SJCRH30 (cell line): ENCODE measurements around the gene PUM2. TPM values are rescaled to one million over a fixed set of nuclear protein-coding genes. Genes with fewer than 3 reads are reported as not detected.

Experiments used
- DNase-seq, 2 experiments: peaks; one replicate each; pipeline ENCODE4 v3.0.0-alpha.2; 2015 to 2020
- H3K27ac ChIP-seq: fragments of 250-450 bp; sonication (Bioruptor Pico); 2 replicates; pipeline ENCODE4 v1.5.1; 2020; ENCODE audit warnings: mild to moderate bottlenecking, moderate library complexity
- H3K27me3 ChIP-seq: fragments of 250-450 bp; sonication (Bioruptor Pico); 2 replicates; pipeline ENCODE4 v1.5.1; 2020; ENCODE audit warnings: mild to moderate bottlenecking, moderate library complexity
- H3K36me3 ChIP-seq: fragments of 250-450 bp; sonication (Bioruptor Pico); 2 replicates; pipeline ENCODE4 v1.5.1; 2020; ENCODE audit warnings: mild to moderate bottlenecking, moderate library complexity
- H3K4me1 ChIP-seq: fragments of 250-450 bp; sonication (Bioruptor Pico); 2 replicates; pipeline ENCODE4 v1.5.1; 2020; ENCODE audit warnings: mild to moderate bottlenecking, moderate library complexity
- H3K4me3 ChIP-seq: fragments of 250-450 bp; sonication (Bioruptor Pico); 2 replicates; pipeline ENCODE4 v1.5.1; 2020; ENCODE audit warnings: mild to moderate bottlenecking, moderate library complexity
- H3K9me3 ChIP-seq: fragments of 250-450 bp; sonication (Bioruptor Pico); replicated peaks from 2 replicates; pipeline ENCODE4 v1.5.1; 2020; ENCODE audit warnings: mild to moderate bottlenecking, moderate library complexity
- total RNA-seq: library from RNA; depleted of rRNA; stranded (reverse); fragments of >200 nt; shearing (Covaris generic); gene quantifications from 2 replicates; pipeline ENCODE4 v1.2.3, GENCODE V29; 2014

PUM2 gene
- total RNA-seq, 1 experiment from 2014 or later, result 69.0 TPM

DNA sequence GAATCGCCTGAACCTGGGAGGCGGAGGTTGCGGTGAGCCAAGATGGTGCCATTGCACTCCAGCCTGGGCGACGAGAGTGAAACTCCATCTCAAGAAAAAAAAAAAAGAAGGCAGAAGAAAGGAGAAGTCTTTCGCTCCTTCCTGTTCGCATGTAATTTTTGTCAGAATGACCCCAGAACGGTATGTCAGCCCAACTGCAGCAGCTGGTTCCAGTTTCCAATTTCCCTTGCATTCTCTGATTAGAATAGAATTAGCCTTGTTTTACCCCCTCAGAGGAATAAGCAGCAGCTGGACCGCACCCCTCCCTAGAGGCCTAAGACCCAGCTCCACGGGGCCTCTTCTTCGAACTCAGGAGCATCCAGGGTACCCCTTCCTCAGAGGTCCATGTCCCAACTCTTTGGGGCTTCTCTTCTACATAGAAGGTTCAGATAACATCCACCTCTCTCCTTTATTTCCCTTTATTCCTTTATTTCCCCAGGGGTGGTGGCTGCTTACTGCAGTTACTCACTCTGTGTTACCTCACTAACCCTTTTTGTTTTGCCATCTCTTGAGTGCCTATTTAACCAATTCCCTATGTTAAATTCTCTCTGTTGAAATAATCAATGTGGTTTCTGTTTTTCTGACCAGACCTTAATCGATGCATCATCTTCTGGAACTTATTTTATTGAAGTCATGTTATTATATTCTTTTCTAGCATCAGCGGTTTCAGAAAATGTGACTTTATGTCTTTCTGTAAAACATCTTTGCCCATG is 7.2 kb upstream of the PUM2 start:
- H3K4me1 ChIP-seq, result peaks cover 21% of the 10 kb centered on the region
- no peak overlapping the region for H3K27ac ChIP-seq
- no peaks in the 10 kb centered on the region for H3K9me3 ChIP-seq
- H3K27me3 ChIP-seq, result no peaks in the 10 kb centered on the region
- no peaks in the 10 kb centered on the region for H3K36me3 ChIP-seq
- DNase-seq, result peak; percentile 41 to 62
- no peak overlapping the region for H3K4me3 ChIP-seq

DNA sequence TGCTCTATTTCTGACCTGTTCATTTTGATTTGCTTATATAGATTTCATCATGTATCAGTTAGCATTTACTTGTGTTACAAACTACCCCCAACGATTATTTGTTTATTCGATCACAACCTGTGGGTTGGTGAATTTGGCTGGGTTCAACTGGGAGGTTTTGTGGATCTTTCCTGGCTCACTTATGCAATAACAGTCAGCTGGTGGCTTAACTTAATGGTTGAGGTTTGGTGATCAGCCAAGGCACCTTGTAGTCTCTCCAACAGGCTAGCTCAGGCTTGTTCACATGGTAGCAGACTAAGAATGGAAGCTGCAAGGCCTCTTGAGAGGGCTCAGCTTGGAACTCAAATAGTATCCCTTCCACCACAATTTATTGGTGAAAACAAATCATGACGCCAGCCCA is 5.4 kb upstream of the PUM2 start:
- H3K9me3 ChIP-seq, result no peaks in the 10 kb centered on the region
- H3K4me3 ChIP-seq, result no peak overlapping the region
- H3K4me1 ChIP-seq, result peaks cover 30% of the 10 kb centered on the region
- no peaks in the 10 kb centered on the region for H3K36me3 ChIP-seq
- no peaks in the 10 kb centered on the region for H3K27me3 ChIP-seq
- DNase-seq, result peak; percentile 83 to 94
- H3K27ac ChIP-seq, result no peak overlapping the region

DNA sequence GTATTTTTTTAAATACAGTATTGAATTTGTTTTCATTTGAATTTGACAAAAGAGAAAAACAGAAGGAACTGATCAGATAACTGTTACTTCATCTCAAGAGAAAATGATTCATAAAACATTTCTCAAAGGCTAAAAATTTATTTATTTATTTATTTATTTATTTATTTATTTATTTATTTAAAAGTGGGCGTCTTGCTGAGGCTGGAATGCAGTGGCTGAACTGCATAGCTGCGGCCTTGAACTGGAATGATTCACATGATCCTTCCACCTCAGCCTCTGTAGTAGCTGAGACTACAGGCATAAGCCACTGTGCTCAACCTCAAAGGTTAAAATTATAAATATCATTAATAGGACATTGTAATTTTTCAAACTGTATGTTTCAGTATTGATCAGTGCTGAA is 4.5 kb upstream of the PUM2 start:
- no peak overlapping the region for H3K27ac ChIP-seq
- no peak for DNase-seq
- H3K4me3 ChIP-seq, result no peak overlapping the region

DNA sequence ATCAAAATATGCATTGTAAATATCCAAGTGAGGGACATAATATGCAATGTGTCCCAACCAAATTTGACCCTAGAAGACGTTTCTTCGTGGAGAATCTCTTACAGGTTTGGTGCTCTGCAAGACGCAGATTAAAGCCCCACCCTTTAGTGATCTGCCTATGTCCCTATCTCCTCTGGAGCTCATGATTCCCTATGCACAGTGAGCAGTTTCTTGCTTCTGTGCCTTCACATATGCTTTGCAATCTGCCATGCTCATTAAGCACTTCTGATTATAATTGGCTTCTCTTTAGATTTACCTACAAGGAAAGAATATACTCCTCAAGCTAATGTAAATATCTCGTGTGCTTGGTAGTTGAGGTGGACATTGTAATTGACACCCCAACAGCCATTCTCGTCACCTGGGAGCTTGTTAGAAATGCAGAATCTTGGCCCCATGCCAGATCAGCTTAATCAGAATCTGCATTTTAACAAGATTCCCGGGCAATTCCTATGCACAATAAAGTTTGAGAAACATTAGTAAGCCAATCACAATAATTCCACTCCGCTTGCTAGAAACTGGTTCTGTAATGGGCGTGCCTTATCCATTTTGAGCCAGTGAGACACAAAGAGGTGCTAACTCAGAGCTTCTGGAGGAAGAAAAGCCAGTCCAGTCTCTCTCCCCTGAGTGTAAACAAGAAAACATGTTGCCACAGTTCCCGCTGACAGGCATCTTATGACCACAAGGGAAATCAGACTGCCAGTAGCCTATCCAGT is 2.8 kb upstream of the PUM2 start:
- Histone ChIP-seq H3K9me3 (no peaks in the 10 kb centered on the region), H3K36me3 (peaks cover 8% of the 10 kb centered on the region), H3K4me1 (peaks cover 37% of the 10 kb centered on the region), H3K4me3 (no peak overlapping the region), H3K27me3 (no peaks in the 10 kb centered on the region), H3K27ac (no peak overlapping the region)
- peak in 1 of 2 experiments; percentile 27 for DNase-seq

More for the DNA sequence above, 4.5 kb upstream of the PUM2 start:
- Histone ChIP-seq H3K4me1 (peaks cover 30% of the 10 kb centered on the region), H3K36me3 (no peaks in the 10 kb centered on the region), H3K9me3 (no peaks in the 10 kb centered on the region), H3K27me3 (no peaks in the 10 kb centered on the region)

DNA sequence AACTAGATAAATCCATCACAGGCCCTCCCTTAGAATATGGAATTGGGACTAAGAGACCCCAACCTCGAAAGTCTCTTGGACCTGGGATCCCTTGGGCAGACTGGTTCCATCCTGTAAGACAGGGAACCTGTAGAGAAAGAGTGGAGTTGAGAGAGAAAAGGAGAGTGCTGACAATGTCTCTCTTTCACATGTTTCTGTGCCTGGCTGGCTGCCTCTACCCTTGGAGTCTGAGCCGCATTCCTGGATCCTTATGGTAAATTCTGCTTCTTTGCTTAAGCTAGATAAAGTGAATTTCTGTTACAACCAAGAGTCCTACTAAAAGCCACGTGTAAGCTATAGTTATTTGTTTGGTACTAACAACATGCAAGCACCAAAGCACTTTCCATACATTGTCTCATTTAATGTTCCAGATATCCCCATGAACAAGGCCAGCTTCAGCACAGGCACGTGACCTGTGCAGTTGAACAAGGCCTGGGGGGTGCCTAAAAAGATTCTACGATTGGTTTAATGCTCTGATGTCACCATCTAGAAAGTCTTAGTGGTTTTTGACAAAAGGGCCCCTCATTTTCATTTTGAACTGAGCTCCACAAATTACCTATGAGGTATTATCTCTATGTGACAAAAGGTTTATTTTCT is 2.1 kb upstream of the PUM2 start:
- Histone ChIP-seq H3K27me3 (no peaks in the 10 kb centered on the region), H3K9me3 (no peaks in the 10 kb centered on the region), H3K4me1 (peaks cover 36% of the 10 kb centered on the region), H3K4me3 (no peak overlapping the region; the same call in 1 of the 2 replicates), H3K27ac (no peak overlapping the region), H3K36me3 (peaks cover 12% of the 10 kb centered on the region)
- no peak for DNase-seq

DNA sequence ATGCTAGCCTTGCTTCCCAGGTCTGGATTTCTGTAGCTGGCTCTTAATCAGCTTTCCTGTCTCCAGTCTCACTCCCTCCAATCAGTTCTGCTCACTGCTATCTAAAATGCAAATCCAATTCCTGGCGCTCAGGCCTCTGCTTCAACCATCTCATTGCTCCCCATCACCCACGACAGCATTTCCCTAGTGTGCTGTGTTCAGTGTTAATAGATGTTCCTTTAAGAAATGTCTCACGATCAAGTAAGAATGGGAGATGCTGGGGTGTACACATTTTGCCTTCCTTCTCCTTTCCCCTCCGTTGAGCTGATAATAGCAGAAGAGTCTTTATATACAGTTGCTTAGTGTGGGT is 1.6 kb upstream of the PUM2 start:
- DNase-seq, result peak in 1 of 2 experiments; percentile 43
- H3K4me3 ChIP-seq, result peak overlapping the region; percentile 94
- no peaks in the 10 kb centered on the region for H3K9me3 ChIP-seq
- no peaks in the 10 kb centered on the region for H3K27me3 ChIP-seq
- H3K27ac ChIP-seq, result peak overlapping the region; percentile 92; the same call in 1 of the 2 replicates
- peaks cover 34% of the 10 kb centered on the region for H3K4me1 ChIP-seq
- peaks cover 14% of the 10 kb centered on the region for H3K36me3 ChIP-seq

DNA sequence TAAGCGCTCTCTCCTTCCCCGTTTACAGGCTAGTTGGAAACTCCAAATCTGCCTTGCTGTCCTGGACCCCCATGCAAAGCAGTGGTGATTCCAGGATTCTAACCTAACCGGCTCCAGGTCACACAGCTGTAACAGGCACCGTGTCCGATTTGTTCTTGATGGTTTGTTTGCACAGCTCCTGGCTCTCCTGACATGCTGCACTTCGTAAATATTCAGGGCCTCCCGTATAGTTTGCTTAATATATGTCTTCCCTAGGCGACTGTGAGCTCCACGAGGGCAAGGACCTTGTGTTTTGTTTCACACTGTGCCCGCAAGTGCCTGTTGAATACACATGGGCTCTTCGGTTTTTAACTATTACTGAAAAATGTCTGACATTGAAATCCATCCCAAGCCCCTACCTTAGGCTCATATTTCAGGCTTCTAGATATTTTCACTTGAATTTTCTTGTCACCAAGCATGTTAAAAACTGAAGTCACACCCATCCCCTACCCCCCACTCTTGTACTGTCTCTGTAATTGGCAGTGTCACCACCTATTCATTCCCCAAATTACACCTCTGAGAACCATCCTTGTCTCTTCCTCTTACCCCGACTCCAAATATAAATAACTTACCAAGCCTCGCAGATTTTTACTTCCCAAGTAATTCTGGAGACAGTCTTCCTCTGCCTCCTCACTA is 1.0 kb upstream of the PUM2 start:
- Histone ChIP-seq H3K4me3 (peak overlapping the region; percentile 94), H3K27me3 (no peaks in the 10 kb centered on the region), H3K36me3 (peaks cover 17% of the 10 kb centered on the region), H3K27ac (peak overlapping the region; percentile 92), H3K4me1 (peaks cover 30% of the 10 kb centered on the region), H3K9me3 (no peaks in the 10 kb centered on the region)
- DNase-seq, result peak; percentile 47 to 71

DNA sequence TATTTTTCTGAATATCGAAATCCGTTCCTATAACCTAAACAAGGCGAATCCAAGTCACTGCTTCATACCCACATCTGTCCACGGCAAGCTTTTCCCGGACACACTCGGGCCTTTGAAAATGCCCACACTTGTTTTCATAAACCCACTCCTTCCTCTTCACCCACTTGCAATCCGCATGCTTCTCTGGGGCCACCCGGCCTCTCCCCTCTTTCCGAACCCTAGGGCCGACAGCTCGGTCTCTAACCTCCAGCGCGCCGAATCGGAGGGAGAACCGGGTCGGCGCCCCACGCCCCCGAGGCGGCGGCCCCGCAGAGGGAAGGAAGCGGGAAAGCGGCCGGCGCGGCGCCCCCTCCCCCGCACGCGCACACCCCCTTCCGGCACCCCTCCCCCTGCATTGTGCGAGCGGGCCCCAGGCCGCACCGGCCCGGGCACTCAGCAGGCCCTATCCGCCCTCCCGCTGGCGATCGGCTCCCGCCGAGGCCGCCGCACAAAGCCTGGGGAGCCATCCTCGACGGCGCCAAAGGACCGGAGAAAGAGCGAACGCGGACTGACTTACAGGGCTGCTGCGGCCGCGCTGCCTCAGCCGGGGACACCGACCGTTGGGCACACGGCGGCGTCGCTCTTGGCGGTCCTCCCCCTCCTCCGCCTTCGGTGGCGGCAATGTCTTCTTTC is 467 bp downstream of the PUM2 start:
- H3K4me1 ChIP-seq, result peaks cover 18% of the 10 kb centered on the region
- peak overlapping the region; percentile 94 for H3K27ac ChIP-seq
- H3K4me3 ChIP-seq, result peak overlapping the region; percentile 94
- no peaks in the 10 kb centered on the region for H3K27me3 ChIP-seq
- peaks cover 21% of the 10 kb centered on the region for H3K36me3 ChIP-seq
- no peaks in the 10 kb centered on the region for H3K9me3 ChIP-seq
- peak; percentile 67 to 74 for DNase-seq

DNA sequence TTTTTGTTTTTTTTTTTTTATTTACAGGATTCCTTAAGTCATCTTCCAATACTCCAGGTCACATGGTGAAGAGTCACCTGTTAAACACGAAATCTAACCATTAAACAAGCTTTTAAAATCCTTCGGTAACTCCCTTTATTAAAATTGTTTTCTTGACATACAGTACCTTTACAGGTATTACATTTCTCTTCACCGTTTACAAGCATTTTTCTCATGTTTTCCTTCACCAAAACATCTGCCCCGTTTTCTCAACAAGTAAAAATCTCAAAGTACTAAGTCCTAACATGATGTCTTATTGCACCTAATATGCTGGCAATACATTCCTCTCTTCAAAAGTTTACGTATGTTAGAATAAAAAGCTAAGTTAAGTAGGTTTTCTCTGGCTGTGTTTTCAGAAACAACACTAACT is 1.1 kb downstream of the PUM2 start:
- peaks cover 21% of the 10 kb centered on the region for H3K36me3 ChIP-seq
- peak overlapping the region; percentile 94 for H3K4me3 ChIP-seq
- peaks cover 18% of the 10 kb centered on the region for H3K4me1 ChIP-seq
- peak overlapping the region; percentile 94 for H3K27ac ChIP-seq
- DNase-seq, result no peak
- H3K9me3 ChIP-seq, result no peaks in the 10 kb centered on the region
- H3K27me3 ChIP-seq, result no peaks in the 10 kb centered on the region

DNA sequence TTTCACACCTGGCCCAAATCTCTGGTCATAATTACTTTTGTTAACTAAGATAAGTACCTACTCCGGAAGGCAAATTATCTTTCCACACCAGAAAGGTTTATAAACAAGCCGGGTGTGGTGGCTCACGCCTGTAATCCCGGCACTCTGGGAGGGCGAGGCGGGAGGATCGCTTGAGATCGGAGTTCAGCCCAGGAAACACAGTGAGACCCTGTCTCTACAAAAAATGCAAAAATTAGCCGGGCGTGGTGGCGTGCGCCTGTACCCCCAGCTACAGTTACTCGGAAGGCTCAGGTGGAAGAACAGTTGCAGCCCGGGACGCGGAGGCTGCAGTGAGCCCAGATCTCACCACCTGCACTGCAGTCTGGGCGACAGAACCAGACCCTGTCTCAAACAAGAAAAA is 2.1 kb downstream of the PUM2 start:
- H3K27me3 ChIP-seq, result no peaks in the 10 kb centered on the region
- peaks cover 18% of the 10 kb centered on the region for H3K4me1 ChIP-seq
- no peak overlapping the region for H3K27ac ChIP-seq
- H3K9me3 ChIP-seq, result no peaks in the 10 kb centered on the region
- no peak overlapping the region; the same call in 1 of the 2 replicates for H3K4me3 ChIP-seq
- DNase-seq, result no peak
- H3K36me3 ChIP-seq, result peaks cover 21% of the 10 kb centered on the region

DNA sequence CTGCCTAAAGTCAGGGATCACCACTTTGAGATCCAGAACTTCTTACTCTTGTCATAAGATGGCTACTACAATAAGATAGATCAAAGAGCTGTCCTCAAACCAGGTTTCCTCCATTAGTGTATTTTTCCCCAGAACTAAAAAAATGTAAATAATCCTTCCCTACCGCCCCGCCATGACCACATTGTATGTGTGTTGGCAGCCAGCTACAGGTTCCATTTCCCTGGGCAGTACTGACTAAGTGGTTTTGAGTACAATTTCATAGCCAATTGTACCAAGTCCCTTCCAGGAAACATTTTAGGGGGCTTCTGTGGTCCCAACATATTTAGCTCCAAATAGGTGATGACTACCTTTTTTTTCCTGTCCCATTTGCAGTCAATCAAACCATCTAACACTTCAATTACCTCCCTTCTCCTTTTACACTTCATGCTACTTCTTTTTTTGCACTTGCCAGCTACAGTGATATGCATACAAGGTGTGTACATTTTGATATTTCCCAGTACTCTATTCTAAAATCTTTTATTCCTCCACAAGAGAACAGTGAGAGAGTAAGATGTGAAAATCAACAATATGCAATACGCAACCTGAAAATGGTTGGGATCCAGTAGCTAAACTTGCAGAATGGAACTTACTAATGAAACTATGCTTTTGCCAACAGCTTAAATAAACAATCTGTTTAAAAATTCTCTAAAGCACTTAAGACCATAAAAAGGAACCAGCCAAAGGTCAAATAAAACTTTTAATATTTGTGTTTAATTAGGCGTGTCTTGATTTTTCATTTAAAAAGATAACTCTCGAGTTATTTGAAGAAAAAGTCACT is 3.9 kb downstream of the PUM2 start:
- DNase-seq, result no peak
- Histone ChIP-seq H3K27ac (no peak overlapping the region), H3K9me3 (no peaks in the 10 kb centered on the region), H3K36me3 (peaks cover 29% of the 10 kb centered on the region), H3K4me3 (no peak overlapping the region), H3K4me1 (peaks cover 9% of the 10 kb centered on the region), H3K27me3 (no peaks in the 10 kb centered on the region)

DNA sequence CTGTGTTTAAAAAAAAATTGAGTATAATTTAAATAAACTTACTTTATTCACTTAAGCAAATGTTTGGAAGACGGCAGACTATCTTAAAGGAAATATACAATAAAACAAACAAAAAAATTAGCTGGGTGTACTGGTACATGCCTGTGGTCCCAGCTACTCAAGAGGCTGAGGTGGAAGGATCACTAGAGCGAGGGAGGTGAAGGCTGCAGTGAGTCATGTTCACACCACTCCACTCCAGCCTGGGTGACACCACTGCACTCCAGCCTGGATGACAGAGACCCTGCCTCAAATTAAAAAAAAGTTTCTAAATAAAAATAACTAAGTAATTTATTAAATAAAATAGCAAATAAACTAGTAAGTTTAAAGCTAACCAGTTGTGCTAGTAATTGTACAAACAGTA is 7.5 kb downstream of the PUM2 start:
- Histone ChIP-seq H3K36me3 (peaks cover 24% of the 10 kb centered on the region), H3K27me3 (no peaks in the 10 kb centered on the region), H3K4me3 (no peak overlapping the region), H3K9me3 (no peaks in the 10 kb centered on the region), H3K27ac (no peak overlapping the region), H3K4me1 (peaks cover 3% of the 10 kb centered on the region; the same call in 1 of the 2 replicates)
- DNase-seq, result no peak

DNA sequence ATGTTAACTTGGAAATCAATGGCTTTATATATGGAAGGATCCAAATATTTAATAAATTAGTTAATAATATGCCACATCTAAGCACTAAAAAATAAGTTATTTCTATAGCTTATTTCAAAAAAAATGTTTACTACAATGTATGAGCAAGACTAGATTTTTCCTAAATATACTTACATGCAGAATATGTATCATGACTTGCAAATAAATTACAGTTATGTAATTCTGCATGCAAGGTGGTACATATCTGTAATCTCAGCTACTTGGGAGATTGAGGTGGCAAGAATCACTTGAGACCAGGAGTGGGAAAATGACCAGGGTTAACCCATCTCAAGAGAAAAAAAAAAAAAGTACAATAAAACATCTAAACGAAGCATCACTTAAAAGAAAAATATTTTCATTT is 11.6 kb downstream of the PUM2 start:
- no peaks in the 10 kb centered on the region for H3K27me3 ChIP-seq
- DNase-seq, result no peak
- H3K9me3 ChIP-seq, result no peaks in the 10 kb centered on the region
- H3K4me3 ChIP-seq, result no peak overlapping the region
- H3K27ac ChIP-seq, result no peak overlapping the region
- H3K36me3 ChIP-seq, result peaks cover 25% of the 10 kb centered on the region
- peaks cover 3% of the 10 kb centered on the region; the same call in 1 of the 2 replicates for H3K4me1 ChIP-seq
